ENCODE data around the gene CCDC81.

CCDC81 gene

DNA sequence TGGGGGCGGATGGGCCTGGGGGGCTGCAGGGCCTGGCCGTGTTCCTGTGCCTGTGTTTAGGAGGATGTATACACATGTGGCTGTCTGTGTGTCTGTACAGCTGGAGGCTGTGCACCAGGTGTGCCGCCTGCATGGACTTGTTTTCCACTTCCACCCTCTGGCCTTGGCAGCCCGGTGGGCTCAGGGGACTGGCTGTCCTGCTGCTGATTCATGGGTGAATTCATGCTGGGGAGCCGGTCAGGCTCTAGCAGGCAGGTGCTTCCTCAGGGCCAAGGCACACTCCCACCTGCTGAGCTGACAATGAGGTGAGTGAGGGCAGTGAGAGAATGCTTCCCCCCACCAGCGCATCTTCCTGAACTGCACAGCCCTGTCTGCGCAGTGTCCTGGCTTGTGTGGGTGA lies 88.4 kb downstream of the CCDC81 start:
- TF ChIP-seq, protein P1, sequence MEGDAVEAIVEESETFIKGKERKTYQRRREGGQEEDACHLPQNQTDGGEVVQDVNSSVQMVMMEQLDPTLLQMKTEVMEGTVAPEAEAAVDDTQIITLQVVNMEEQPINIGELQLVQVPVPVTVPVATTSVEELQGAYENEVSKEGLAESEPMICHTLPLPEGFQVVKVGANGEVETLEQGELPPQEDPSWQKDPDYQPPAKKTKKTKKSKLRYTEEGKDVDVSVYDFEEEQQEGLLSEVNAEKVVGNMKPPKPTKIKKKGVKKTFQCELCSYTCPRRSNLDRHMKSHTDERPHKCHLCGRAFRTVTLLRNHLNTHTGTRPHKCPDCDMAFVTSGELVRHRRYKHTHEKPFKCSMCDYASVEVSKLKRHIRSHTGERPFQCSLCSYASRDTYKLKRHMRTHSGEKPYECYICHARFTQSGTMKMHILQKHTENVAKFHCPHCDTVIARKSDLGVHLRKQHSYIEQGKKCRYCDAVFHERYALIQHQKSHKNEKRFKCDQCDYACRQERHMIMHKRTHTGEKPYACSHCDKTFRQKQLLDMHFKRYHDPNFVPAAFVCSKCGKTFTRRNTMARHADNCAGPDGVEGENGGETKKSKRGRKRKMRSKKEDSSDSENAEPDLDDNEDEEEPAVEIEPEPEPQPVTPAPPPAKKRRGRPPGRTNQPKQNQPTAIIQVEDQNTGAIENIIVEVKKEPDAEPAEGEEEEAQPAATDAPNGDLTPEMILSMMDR (IDR thresholded peaks at IDR 0.05; ENCODE audit: low read depth, low read length, poor library complexity, severe bottlenecking): no peak
- no peak for TF ChIP-seq EZH2phosphoT487 (IDR thresholded peaks at IDR 0.05; ENCODE audit: borderline replicate concordance, low read length)
- Histone ChIP-seq H3K9me2 (replicated peaks; ENCODE audit: control insufficient read depth, low read length) (no peaks in the 10 kb centered on the region), H3K27ac (ENCODE audit: low read depth, low read length) (no peak overlapping the region)

DNA sequence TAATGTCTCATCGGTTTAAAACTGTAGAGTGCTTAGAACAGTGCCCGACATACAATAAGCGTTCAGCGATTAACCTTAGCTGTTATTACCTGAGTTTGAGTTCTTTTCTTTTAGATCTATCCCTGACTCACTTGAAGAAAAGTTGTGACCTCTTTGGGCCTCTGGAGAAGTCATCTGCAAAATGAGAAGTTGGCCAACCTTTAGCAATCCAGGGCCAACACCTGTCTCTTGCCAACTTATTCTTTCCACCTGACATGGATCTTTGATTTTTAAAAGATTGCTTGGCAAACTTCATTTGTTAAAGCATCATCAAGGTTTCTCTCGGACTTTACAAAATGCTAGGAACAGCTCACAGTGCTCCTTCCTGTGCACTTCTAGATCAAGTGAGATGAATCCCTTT lies 89.3 kb downstream of the CCDC81 start:
- H3K27ac ChIP-seq (ENCODE audit: low read depth, low read length): no peak overlapping the region
- no peak overlapping the region for H3K4me3 ChIP-seq (ENCODE audit: low read length)
- no peaks in the 10 kb centered on the region for H3K4me1 ChIP-seq (ENCODE audit: control insufficient read depth, low read length)
- no peak overlapping the region for H3K4me2 ChIP-seq (ENCODE audit: low read length)
- H3K27me3 ChIP-seq (ENCODE audit: control insufficient read depth, low read length): no peaks in the 10 kb centered on the region
- H4K20me1 ChIP-seq (ENCODE audit: control insufficient read depth, insufficient read depth, low read depth, low read length): no peaks in the 10 kb centered on the region
- H3F3A ChIP-seq (ENCODE audit: control insufficient read depth, insufficient read depth): no peaks in the 10 kb centered on the region
- H3K9me3 ChIP-seq (ENCODE audit: control insufficient read depth, insufficient read depth, low read length): no peaks in the 10 kb centered on the region
- H3K79me2 ChIP-seq (ENCODE audit: control insufficient read depth, low read length): no peaks in the 10 kb centered on the region
- H3K36me3 ChIP-seq (ENCODE audit: control insufficient read depth, low read length): no peaks in the 10 kb centered on the region
- TF ChIP-seq, protein P1 (IDR thresholded peaks at IDR 0.05; ENCODE audit: low read depth, low read length, poor library complexity, severe bottlenecking): no peak
- no peak for TF ChIP-seq EZH2phosphoT487 (IDR thresholded peaks at IDR 0.05; ENCODE audit: borderline replicate concordance, low read length)
- H3K9me2 ChIP-seq (replicated peaks; ENCODE audit: control insufficient read depth, low read length): no peaks in the 10 kb centered on the region

More for the DNA sequence above, 88.4 kb downstream of the CCDC81 start:
- Histone ChIP-seq H3K4me2 (ENCODE audit: low read length) (no peak overlapping the region), H3K4me3 (ENCODE audit: low read length) (no peak overlapping the region), H3K36me3 (ENCODE audit: control insufficient read depth, low read length) (no peaks in the 10 kb centered on the region), H4K20me1 (ENCODE audit: control insufficient read depth, insufficient read depth, low read depth, low read length) (no peaks in the 10 kb centered on the region), H3F3A (ENCODE audit: control insufficient read depth, insufficient read depth) (no peaks in the 10 kb centered on the region), H3K27me3 (ENCODE audit: control insufficient read depth, low read length) (no peaks in the 10 kb centered on the region), H3K9me3 (ENCODE audit: control insufficient read depth, insufficient read depth, low read length) (no peaks in the 10 kb centered on the region), H3K4me1 (ENCODE audit: control insufficient read depth, low read length) (no peaks in the 10 kb centered on the region), H3K79me2 (ENCODE audit: control insufficient read depth, low read length) (no peaks in the 10 kb centered on the region)

DNA sequence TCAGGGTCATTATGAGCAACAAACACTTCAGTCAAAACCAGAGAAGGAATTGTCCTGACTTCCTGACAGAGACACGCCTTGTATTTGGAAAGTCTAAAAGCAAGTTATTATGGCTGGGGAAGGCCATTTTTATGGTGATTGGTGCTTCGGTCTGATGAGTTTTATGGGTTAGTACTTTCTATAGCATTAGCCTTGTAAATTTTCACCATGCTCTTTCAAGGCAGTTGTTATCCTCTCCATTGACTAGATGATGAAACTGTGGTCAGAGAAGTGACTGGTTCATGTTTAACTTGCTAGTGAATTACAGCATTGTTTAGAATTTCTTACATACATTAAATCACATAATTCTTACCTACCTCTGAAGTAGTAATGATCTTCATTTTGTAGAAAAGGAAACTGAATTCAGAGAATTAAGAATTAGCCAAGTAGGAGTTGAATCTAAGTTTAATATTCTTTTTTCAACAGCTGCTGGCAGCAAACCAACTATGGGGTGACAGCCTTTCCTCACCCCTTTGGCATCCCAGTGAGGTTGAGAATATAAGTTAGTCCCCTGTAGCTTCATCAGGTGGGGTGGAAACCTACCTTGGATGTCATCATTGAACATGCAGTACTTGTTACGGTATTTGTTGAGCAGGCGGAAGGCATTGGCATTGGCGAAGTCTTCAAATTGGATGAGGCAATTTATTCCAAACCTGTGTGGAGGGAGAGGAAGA lies 90.0 kb downstream of the CCDC81 start:
- Histone ChIP-seq H3K4me1 (ENCODE audit: control insufficient read depth, low read length) (no peaks in the 10 kb centered on the region), H3K4me2 (ENCODE audit: low read length) (no peak overlapping the region), H3K36me3 (ENCODE audit: control insufficient read depth, low read length) (no peaks in the 10 kb centered on the region)

More for the DNA sequence above, 90.0 kb downstream of the CCDC81 start:
- Histone ChIP-seq H3K4me3 (ENCODE audit: low read length) (no peak overlapping the region), H3K79me2 (ENCODE audit: control insufficient read depth, low read length) (no peaks in the 10 kb centered on the region), H3F3A (ENCODE audit: control insufficient read depth, insufficient read depth) (no peaks in the 10 kb centered on the region), H3K27me3 (ENCODE audit: control insufficient read depth, low read length) (no peaks in the 10 kb centered on the region), H3K9me3 (ENCODE audit: control insufficient read depth, insufficient read depth, low read length) (no peaks in the 10 kb centered on the region), H3K9me2 (replicated peaks; ENCODE audit: control insufficient read depth, low read length) (no peaks in the 10 kb centered on the region), H4K20me1 (ENCODE audit: control insufficient read depth, insufficient read depth, low read depth, low read length) (no peaks in the 10 kb centered on the region), H3K27ac (ENCODE audit: low read depth, low read length) (no peak overlapping the region)
- TF ChIP-seq, protein P1 (IDR thresholded peaks at IDR 0.05; ENCODE audit: low read depth, low read length, poor library complexity, severe bottlenecking): no peak
- no peak for TF ChIP-seq EZH2phosphoT487 (IDR thresholded peaks at IDR 0.05; ENCODE audit: borderline replicate concordance, low read length)
